Measurements from ENCODE around the gene ARFGAP1.

DNA sequence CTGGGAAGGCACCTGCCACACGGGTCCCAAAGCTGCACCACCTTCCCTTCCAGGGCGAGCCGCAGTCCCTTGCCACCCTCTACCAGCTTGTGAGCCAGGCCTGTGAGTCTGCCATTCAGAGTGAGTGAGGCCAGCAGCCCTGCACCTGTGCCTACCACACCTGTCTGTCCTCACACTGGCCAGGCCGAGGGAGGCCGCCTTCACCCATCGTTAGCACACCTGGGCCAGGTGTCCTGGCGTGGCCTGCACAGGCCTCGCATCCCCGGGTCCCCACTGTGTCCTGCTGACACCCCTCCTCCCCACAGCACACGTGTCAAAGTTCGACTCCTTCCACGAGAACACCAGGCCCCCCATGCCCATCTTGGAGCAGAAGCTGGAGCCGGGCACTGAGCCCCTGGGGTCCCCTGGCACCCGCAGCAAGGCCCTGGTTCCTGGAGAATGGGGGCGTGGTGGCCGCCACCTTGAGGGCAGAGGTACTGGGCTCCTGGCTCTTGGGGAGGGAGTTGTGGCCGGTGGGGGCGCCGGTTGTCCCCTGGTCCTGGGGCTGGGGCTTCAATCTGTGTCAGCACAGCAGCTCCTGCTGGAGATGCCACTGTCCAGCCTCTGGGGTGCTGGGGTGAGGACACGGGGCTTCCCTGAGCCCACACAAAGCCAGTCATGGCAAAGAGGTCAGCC is 55.5 kb downstream of the ARFGAP1 start:
- TF ChIP-seq, protein P1, sequence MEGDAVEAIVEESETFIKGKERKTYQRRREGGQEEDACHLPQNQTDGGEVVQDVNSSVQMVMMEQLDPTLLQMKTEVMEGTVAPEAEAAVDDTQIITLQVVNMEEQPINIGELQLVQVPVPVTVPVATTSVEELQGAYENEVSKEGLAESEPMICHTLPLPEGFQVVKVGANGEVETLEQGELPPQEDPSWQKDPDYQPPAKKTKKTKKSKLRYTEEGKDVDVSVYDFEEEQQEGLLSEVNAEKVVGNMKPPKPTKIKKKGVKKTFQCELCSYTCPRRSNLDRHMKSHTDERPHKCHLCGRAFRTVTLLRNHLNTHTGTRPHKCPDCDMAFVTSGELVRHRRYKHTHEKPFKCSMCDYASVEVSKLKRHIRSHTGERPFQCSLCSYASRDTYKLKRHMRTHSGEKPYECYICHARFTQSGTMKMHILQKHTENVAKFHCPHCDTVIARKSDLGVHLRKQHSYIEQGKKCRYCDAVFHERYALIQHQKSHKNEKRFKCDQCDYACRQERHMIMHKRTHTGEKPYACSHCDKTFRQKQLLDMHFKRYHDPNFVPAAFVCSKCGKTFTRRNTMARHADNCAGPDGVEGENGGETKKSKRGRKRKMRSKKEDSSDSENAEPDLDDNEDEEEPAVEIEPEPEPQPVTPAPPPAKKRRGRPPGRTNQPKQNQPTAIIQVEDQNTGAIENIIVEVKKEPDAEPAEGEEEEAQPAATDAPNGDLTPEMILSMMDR (conservative IDR thresholded peaks at IDR 0.05; ENCODE audit: low read depth, low read length) = no peak
- no peak for TF ChIP-seq MAFK (IDR thresholded peaks at IDR 0.05; ENCODE audit: low read depth, low read length)
- TF ChIP-seq RFX5 (IDR thresholded peaks at IDR 0.05; ENCODE audit: low read depth, low read length) = no peak
- no peak for TF ChIP-seq RAD21 (IDR thresholded peaks at IDR 0.05; ENCODE audit: low read length)
- no peak for TF ChIP-seq POLR2A (IDR thresholded peaks at IDR 0.05; ENCODE audit: low read depth, low read length)
- TF ChIP-seq USF2 (IDR thresholded peaks at IDR 0.05; ENCODE audit: low read depth, low read length) = no peak
- no peak for TF ChIP-seq FOS (IDR thresholded peaks at IDR 0.05; ENCODE audit: low read depth, low read length)
- no peak for TF ChIP-seq CEBPB (IDR thresholded peaks at IDR 0.05; ENCODE audit: low read depth, low read length)
